NCI-H82 treated with DMSO at 0.1 percent for 48 hours (cell line): ENCODE data around the gene CHI3L1.
"Not testable (repeated sequence)": the region's sequence is repeated elsewhere in the genome, so short reads cannot be mapped to it uniquely, and the experiment has no call there.

Experiments used
- DNase-seq: peaks from one replicate; lab custom pipeline; 2025; ENCODE audit not compliant: unreplicated experiment; lab: John Stamatoyannopoulos, UW

Gene CHI3L1

DNA sequence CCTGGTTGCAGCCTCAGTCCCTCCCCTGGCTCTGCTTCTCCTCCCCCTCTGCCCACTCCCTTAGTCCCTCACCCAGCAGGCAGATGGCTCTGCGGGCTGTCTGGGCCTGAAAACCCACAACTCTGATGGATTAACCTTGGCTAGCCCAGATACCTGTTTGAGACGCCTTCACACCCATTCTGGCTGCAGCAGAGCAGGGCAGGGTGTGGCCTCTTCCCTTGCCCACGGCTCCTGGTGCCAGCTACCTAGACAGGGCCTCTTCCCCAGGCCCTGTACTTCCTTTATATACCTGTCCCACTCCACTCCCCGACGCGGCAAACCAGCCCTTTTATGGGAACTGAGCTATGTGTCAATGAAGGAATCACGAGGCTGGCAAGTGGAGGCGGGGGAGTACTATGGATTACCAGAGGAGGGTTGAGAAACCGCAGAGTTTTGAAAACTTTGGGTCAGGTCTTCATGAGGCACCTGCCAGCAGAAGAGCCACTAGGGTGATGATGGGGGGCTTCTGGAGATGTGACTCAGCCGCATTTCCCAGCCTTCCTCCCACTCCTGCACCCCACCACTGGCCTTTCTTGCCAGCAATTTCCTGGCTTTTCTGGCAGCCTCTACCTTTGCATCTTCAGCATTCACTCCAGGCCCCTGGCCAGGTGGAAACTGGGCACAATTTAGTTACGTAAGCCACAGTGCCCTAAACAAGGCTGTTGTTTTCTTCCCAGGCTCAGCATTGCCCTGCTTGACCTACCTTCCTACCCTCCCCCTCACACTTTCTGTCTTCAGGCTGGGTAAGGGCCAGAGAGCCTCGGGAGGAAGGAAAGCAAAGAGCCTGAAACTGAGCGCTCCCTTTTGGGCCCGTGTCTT is at the start of gene CHI3L1:
Gene CHI3L1, minus strand, starts transcription at position 259 of the 858 bp plus-strand sequence. Its CDS starts 81 bp downstream, at position 178.
- DNase-seq: peak; percentile 59

DNA sequence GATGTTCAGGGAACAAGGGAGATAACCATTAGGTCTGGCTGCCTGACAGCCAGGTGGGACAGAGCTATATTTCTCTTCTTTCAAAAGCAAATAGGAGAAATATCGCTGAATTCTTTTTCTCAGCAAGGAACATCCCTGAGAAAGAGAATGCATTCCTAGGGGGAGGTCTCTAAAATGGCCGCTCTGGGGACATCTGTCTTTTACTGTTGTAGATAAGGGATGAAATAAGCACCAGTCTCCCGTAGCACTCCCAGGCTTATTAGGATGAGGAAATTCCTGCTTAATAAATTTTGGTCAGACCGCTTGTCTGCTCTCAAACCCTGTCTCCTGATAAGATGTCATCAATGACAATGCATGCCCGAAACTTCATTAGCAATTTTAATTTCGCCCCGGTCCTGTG is 48.4 kb upstream of the CHI3L1 start:
- DNase-seq: not testable (repeated sequence)

DNA sequence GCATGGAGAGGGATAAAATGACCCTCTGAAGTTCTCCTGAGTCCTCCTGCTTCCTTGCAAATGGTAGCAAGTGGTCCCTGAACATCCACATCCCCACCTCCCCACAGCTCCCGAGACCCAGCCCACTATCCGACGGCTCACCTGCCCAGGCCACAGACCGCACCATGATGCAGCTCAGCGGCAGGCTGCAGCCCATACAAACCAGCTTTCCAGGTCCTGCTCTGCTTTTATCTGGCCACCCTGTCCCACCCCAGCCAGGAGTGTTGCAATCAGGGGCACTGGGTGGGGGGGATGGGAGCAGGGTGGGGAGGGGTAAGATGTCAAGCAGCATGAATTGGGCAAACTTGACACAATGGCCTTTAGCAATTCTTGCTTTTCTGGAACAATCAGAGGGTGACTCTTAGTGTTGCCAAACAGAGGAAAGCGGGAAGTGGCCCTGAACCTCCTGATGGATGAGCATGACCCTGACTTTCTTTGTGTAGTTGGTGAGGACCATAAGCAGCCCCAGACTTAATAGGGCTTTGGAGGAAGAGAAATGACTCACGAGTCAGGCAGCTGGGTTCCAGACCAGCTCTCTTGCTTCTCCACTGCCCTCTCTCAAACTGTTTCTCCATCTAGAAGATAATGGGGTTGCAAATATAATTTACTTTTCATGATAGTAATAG is 43.1 kb upstream of the CHI3L1 start, which contains the start of gene CHIT1:
Gene CHIT1, minus strand, starts transcription at position 203 of the 665 bp plus-strand sequence. Its CDS starts 37 bp downstream, at position 166.
- DNase-seq: no peak

DNA sequence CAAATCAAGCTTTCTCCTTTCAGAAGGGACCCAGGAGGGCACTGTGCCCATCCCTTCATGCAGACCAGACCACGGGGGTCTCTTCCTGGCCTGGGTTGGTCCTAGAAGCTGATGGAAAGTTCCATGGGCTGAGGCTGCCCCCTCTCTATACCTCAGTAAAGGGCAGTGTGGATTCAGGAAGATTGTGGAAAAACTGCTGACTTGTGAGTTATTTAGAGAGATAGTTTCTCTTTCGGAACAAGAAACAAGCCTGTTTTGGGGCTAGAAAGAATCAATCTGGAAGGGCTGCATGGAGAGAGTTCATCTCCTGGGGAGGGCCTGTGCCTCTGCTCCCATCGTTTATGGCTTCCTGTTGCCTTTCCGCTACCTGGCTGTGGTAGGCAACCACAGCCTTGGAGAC is 42.2 kb upstream of the CHI3L1 start:
- no peak for DNase-seq

DNA sequence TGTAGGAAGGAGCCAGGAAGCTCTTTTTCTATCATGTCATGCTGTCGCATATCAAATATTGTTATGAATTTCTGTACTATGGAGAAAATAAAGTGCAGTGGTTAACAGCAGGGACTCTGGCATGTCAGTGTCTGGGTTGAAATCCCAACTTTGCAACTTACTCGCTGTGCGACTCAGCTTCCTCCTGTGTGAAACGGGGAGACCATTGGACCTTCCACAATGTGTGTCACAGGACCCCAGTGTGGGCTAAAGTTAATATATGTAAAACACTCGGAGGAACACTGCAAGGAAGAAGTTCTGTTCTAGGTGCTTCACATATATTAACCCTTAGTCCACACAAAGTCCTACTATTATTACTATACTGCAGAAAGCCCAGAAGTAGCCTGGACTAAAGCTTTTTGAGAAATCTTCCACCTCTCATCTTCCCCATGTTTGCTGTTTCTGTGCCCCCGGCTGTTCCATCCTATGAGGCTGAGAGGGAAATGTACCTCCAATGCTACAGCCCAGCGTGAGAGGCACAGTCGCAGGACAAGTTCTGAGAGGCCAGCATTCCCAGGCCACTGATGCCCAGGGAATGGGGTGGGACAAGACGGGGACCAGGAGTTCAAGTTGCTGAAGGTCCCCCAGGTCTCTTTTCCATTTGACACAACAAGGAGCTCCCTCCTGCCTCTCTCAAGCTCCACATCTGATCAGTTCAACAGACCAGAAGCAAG is 41.0 kb upstream of the CHI3L1 start:
- DNase-seq: no peak

DNA sequence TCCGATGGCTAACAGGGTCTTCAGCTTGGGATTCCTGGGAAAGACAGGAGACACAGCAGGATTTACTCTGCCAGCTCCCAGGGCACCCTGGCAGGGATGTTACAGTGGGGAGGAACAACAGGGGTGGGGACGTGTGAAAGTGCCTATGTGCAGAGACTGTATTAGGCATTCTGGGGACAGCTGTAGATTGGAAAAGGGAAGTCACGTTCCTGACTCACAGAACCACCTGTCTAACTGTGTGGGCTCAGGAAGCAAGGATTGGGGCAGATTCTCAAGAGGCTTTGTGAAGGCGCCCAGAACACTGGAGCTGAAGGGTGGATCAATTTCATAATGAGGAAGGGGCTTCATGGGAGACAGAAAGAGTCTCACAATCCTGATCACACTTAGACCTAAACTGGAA is 38.6 kb upstream of the CHI3L1 start:
- DNase-seq: no peak

DNA sequence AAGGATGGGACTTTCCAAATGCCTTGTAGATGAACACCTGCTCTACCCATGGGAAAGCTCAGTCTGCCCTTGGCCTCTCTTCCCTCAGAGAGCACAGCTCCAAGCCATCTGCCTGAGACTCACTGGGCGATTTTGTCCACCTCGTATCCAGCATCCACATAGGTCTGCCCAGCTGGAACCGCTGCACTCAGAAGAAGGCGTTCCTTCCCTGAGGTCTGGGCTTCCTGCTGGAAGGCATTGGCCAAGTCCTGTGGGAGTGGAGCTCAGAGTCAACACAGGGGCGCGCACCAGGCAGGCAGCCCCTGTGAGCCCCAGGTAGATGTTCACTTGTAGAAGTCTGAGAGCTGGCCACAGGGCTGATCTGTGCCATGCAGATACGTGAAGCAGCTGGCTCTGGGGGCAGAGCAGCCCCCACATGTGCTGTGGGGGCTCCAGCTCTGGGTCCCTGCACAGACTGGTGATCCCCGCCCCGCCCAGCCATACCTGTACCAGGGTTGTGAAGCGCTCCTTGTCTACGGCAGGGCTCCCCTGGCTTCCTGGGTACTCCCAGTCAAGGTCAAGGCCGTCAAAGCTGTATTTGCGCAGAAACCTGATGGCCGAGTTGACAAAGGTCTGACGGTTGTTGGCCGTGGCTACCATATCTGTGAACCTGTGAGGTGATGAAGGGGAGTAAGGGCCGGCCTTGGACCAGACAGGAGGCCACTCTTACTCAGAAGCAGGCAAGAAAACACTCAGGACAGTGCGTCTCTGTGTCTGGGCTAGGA is 36.7 kb upstream of the CHI3L1 start:
- no peak for DNase-seq

DNA sequence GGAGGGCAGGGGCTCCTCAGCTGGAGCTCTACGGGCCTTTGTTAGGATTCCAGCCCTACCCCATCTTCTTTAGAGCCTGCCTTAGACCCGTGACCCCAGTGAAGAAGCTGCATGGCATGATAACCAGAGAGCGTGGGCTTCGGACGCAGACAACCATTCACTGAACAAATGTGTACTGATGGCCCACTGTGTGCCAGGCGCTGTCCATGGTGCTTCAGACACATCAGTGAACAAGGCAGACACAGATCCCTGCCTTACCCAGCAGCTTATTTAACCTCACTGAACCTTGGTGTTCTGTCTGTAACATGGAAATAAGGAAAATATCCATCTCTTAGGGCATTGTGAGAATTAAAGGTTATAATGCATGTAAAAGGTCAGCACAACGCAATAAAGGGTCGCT is 33.4 kb upstream of the CHI3L1 start:
- no peak for DNase-seq

DNA sequence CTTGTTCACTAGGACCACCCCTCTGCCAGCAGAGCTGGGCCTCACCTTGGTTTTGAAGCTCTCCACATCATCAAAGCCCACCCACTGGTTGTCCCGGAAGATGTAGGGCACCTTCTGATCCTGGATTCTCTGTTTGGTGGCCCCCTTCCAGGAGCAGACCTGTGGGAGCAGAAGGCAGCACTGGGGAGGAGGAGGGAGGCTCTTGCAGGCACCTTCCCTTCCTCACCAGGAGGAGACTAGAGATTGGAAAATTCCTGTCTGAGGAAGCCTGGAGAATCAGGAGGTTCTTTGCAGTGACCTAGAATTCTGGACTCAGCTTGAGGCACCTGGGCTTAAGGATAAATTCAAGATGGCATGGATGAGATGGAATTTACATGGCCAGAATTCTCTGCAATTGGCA is 32.7 kb upstream of the CHI3L1 start:
- no peak for DNase-seq

DNA sequence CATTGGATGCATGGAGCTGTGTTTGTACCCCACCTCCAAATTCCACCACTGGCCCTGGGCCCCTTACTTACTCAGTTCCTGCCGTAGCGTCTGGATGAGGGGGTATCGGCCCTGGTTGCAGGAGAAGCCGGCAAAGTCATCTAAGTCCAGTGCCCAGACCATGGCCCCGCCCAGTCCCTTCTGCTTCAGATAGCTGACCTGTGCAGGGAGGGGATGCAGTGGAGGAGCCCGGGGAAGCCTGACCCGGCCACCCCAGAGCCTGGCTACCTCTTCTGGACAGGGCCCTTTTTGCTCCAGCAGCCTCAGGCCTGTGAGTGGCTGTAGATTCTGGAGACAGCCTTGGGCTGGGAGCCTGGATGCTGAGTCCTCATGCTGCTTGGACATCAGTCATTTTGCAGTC is 31.2 kb upstream of the CHI3L1 start:
- no peak for DNase-seq

DNA sequence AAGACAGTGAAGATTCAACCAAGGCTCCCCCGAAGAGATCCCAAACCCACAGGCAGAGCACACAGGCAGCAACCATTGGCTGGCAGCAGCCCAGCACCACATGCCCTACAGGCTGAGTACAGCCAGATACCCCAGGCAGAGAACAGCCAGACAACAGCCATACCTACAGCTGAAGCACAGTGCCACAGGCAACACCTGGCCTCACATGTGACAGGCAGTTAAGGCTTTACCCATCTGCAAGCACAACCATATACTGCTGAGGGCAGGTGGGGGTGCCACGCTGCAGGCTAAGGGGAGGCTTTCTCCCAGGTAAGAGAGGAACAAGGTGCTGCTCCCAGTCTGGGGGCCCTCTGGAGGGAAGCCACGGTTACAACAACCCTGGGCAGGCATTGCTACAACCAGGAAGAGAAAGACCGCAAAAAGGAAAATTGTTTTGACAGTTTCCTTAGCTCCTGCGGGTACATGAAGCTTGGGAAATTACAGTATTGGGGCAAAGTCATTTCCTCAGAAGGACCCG is 30.7 kb upstream of the CHI3L1 start:
- DNase-seq: no peak

DNA sequence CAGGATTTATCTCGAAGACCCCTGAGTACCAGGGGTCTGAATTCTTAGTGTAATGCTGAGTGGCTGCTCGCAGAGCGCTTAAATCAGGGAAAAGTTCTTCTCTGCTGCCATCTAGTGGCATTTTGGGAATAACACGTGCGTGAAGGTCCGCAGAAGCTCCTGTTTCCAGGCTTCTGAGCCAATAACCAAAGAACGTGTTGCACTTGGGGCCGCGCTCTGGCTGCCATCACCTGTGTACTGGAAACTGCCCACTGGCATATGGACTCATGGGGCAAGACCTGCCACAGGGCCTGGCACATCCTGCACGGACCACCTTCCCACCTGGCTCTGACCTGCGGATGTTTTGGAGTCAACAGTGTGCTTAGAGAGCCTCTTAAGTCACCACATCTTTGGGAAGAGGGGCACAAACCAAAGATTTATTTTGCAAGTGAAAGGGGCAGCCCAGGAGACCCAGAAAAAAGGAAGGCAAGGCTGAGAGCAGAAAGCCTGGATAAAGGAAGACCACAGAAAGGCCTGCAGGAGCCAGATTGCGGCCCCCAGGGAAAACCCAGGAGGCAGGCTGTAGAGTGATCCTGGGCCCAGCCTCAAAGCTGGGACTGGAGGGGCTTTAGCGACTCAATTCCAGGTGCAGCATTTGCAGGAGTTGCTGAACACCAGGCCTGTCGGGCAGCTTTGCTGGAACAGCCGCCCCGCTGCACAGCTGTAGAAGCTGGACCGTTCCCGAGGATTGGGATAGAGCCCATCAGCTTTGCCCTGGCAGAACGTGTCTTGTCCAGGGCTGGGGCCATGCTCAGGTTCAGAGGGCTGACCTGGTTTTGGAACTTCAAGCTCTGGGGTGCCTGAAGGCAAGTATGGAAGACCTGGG is 30.0 kb upstream of the CHI3L1 start:
- peak; percentile 85 for DNase-seq

DNA sequence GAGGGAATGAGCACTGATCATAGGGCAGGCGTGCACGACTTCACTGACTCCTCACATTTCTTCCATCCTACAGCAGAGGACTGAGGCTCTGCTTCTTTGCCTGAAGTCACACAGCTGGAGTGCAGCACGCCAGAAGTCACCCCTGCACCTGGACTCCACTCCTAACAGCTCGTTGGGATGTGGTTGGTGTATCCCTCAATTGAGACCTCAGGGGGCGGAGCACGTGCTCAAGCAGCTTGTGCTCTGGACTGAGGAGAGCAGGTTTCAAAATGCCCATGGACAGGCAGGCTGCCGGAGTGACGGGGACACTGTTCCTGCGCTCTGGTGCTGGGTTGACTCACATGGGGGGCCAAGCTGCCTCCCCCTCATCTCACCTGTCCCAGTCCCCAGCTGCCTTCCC is 29.1 kb upstream of the CHI3L1 start:
- no peak for DNase-seq

DNA sequence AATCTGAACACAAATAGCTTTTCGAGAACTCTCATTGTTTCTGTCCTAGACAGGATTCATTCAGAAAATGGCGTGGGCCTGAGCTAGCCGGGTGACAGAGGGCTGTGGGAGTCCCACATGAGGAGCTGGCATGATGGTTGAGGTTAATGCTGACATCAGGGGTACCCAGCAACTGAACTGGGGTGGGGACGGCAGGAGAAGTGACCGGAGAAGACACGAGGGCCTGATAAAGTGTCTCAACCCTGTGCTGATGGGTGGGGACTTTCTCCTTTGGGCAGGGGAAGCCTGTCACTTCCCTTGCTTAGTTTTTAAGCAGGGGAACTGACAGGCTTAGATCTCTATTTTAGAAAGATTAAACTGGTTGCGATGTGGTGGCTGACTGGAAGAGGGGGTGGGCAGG is 28.4 kb upstream of the CHI3L1 start:
- no peak for DNase-seq

DNA sequence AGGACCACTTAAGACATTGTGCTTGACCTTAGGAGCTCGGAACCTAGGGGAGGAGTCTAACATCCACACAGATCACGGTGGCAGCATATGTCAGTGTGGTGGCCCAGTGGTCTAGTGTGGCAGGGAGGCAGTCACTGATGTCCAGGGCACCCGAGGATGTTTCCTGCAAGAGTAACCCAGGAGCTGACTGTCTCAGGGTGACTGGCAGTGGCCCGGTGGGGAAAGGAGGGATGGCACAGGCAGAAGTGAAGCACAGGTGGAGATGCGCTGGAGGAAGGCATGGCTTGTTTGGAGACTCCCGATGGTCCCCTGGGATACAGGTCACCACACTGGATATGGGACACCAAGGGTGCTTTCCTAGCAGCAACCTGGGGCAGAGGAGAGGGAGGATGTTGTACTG is 26.6 kb upstream of the CHI3L1 start:
- no peak for DNase-seq

DNA sequence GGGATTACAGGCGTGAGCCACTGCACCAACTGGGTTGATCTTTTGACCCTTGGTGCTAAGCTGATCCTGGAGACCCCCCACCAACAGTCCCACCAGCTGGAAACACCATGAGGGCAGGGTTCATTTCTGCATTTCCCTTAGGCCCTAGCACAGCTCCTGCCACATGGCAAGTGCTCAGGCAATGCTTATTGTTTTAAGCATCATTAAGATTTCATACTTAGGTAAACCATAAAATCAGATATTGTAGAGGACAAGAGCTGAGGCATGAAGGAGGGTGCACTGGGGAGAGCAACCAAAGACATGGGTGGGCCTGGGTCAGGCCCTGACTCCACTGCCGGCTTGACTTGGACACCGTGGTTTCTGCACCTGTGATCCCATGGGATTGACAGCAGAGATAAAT is 25.3 kb upstream of the CHI3L1 start:
- no peak for DNase-seq

DNA sequence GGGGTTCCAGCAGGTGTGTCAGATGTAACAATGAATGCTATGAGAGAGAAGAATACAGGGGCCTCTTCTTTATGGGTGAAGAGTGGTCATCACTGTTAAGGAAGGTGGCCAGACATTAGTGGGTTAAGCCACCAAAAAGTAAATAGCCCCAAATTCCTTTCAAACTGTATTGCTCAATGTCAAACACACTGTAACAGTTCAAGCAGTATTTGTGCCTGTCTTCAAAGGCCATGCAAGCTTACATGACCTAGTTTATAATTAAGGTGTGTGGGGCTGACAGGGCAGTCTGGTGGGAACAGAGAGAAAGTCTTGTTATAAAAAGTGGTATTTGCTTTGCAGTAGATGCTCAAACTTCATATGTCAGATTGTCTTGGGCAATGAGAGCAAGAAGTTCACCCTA is 24.5 kb upstream of the CHI3L1 start:
- DNase-seq: no peak

DNA sequence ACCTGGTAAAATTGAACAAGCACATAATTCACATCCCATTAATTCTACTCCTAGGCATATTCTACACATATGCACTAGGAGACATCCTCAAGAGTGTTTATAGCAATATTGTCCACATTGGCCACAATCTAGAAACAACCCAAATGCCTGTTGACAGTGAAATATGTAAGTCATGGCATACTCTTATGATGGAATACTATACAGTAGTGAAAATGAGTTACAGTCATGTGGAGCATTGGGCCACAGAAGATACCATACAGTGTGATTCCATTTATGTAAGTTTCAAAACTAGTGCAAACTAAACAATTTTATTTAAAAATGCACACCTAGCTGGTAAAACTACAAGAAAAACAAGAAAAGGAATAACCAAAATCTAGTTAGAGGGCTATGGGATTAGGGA is 23.8 kb upstream of the CHI3L1 start:
- no peak for DNase-seq

DNA sequence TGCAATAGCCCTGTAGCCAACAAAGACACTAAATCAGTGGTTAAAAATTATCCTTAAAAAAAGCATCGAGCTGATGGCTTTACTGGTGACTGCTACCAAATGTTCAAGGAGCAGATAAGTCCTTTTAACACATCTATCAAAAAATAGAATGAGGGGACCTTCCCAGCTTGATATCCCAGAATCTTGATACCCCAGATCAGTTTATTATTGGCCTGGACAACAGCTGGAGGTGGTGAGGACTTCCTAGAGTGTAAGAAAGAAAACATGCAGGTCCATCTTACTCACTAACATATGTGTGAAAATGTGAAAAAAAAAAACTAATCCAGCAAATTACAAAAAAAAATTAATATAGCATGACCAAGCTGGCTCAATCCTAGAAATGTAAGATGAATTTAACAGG is 21.7 kb upstream of the CHI3L1 start:
- no peak for DNase-seq

DNA sequence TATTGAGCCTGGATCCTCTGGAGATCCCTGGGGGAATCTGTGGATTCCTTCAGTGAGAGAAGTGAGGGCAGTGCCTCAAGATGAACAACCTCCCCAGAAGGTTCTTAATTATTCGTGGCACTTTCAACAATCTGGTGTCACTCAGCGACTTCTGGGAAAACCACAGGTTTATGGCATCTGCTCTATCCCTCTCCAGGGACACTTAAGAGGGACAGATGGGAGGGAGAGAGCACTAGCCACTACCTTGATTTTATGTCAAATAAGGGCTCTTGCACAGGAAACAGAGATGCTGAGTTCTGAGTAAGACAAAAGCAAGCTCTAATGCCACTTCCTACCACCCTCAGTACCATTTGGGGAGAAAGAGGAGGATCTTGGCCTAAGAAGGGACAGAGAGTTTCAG is 21.2 kb upstream of the CHI3L1 start:
- DNase-seq: peak; percentile 71
